ENCODE measurements around the gene IFNA17. TPM values are rescaled to one million over a fixed set of nuclear protein-coding genes. Genes with fewer than 3 reads are reported as not detected.
"Not testable (repeated sequence)": the region's sequence is repeated elsewhere in the genome, so short reads cannot be mapped to it uniquely, and the experiment has no call there.

Gene IFNA17
- total RNA-seq, 4 donors from 2014 or later, result not detected

DNA sequence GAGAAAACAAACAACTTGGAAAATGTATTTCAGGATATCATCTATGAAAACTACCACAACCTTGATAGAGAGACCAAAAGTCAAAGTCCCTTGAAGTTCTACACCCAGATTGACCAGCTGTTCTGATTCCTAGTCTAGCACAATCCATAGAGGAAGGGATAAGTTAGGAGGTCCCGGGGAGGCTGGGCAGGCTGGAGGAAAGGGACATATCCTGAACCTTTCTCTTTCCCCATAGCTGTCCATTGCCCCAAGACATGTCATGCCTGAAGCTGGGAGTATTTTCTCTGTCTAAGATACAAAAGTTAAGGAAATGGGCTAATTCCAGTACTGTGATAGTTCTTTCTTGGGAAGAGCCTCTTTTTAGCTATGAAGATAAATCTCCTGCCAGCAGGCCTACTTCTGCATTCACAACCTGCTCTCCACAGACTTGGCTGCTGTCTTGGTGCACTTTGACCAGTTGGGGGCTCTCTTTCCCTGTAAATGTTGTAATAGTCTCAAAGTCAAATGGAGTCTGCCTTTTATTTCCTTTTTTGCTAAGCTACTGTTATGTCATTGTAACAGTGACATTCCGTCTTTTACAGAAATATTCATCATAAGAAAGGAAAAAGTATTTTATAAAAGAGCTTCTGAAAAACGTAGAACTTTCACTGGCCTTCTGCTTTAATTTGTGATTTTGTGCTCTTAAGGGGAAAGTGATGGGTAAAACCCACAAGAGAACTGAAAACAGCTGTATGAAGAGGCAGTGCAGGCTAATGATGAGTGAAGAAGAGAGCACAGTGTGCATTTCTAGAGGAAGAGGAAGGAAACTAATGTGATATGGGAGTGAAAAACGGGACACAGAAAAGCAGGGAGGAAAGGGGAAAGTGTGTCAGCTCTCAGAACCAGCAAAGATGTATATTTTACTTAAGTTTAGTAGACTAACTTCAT is 44.9 kb downstream of the IFNA17 start:
- TF ChIP-seq, protein P1, sequence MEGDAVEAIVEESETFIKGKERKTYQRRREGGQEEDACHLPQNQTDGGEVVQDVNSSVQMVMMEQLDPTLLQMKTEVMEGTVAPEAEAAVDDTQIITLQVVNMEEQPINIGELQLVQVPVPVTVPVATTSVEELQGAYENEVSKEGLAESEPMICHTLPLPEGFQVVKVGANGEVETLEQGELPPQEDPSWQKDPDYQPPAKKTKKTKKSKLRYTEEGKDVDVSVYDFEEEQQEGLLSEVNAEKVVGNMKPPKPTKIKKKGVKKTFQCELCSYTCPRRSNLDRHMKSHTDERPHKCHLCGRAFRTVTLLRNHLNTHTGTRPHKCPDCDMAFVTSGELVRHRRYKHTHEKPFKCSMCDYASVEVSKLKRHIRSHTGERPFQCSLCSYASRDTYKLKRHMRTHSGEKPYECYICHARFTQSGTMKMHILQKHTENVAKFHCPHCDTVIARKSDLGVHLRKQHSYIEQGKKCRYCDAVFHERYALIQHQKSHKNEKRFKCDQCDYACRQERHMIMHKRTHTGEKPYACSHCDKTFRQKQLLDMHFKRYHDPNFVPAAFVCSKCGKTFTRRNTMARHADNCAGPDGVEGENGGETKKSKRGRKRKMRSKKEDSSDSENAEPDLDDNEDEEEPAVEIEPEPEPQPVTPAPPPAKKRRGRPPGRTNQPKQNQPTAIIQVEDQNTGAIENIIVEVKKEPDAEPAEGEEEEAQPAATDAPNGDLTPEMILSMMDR (IDR thresholded peaks at IDR 0.05), result peak in 1 of 2 donors; percentile 15

More for the DNA sequence above, 44.9 kb downstream of the IFNA17 start:
- H3K27me3 ChIP-seq; DNase-seq (ENCODE audit: low spot score in 2 of 2); H3K4me3 ChIP-seq; H3K9me3 ChIP-seq; H3K36me3 ChIP-seq; H3K4me1 ChIP-seq; H3K27ac ChIP-seq: not testable (repeated sequence)
- WGBS, result 38% methylated on average over 4 of the region's 4 CpGs

Other genes with a start within 250 kb of the IFNA17 start
- gene HACD4, start 196.6 kb downstream of the IFNA17 start, total RNA-seq, result 1 to 10 TPM; 1.9 to 4.1 (median 2.9) TPM
- not detected for gene IFNB1, start 150.3 kb downstream of the IFNA17 start, total RNA-seq
- gene IFNW1, start 86.4 kb downstream of the IFNA17 start, total RNA-seq, result not detected
- not detected for gene IFNA21, start 61.6 kb downstream of the IFNA17 start, total RNA-seq
- gene IFNA4, start 40.6 kb downstream of the IFNA17 start, total RNA-seq, result not detected
- not detected for gene IFNA7, start 26.0 kb downstream of the IFNA17 start, total RNA-seq
- not detected for gene IFNA10, start 21.1 kb downstream of the IFNA17 start, total RNA-seq
- not detected for gene IFNA16, start 10.9 kb downstream of the IFNA17 start, total RNA-seq
- not detected for gene IFNA14, start 11.8 kb upstream of the IFNA17 start, total RNA-seq
- gene IFNA5, start 77.1 kb upstream of the IFNA17 start, total RNA-seq, result not detected
- gene KLHL9, start 107.2 kb upstream of the IFNA17 start, total RNA-seq, result 10 to 100 TPM; 12.0 to 17.2 (median 13.9) TPM
- gene IFNA6, start 122.7 kb upstream of the IFNA17 start, total RNA-seq, result not detected
- gene IFNA13, start 139.8 kb upstream of the IFNA17 start, total RNA-seq, result not detected
- not detected for gene IFNA2, start 157.2 kb upstream of the IFNA17 start, total RNA-seq
- gene IFNA8, start 180.9 kb upstream of the IFNA17 start, total RNA-seq, result not detected
- not detected for gene IFNA1, start 212.2 kb upstream of the IFNA17 start, total RNA-seq